ENCODE data around the gene UTP3. TPM values are rescaled to one million over a fixed set of nuclear protein-coding genes. Genes with fewer than 3 reads are reported as not detected.
"Not testable (repeated sequence)": the region's sequence is repeated elsewhere in the genome, so short reads cannot be mapped to it uniquely, and the experiment has no call there.

UTP3 gene
- total RNA-seq, 6 donors from 2014 or later = 18.9 to 33.4 (median 27.9) TPM

GRCh38 chr4:70734168-70734954, 46.0 kb downstream of the UTP3 start:
- peak overlapping the region; percentile 66 to 84 (median 78) for H3K27ac ChIP-seq
- peaks cover 28 to 37% (median 28%) of the 10 kb centered on the region in 4 donors for H3K4me1 ChIP-seq
- DNase-seq (no peak), ATAC-seq (ENCODE audit: low FRiP score in 2 of 2) (peak; percentile 79 to 90)
- no peak for TF ChIP-seq EP300 (IDR thresholded peaks at IDR 0.05)
- TF ChIP-seq POLR2AphosphoS5 (IDR thresholded peaks at IDR 0.05) = no peak
- no peak for TF ChIP-seq POLR2A (IDR thresholded peaks at IDR 0.05)
- TF ChIP-seq CTCF (IDR thresholded peaks at IDR 0.05) = no peak
- H3K36me3 ChIP-seq = no peaks in the 10 kb centered on the region
- 1 to 2% methylated on average over 5 of the region's 5 CpGs for WGBS, 2 donors
- H3K4me3 ChIP-seq = peak overlapping the region in 3 of 4 donors; percentile 28 to 44 (median 44)
- H3K9me3 ChIP-seq = no peaks in the 10 kb centered on the region
- no peaks in the 10 kb centered on the region for H3K27me3 ChIP-seq

GRCh38 chr4:70734971-70735370, 46.6 kb downstream of the UTP3 start:
- Histone ChIP-seq H3K27me3 (no peaks in the 10 kb centered on the region), H3K4me1 (peaks cover 28 to 37% (median 29%) of the 10 kb centered on the region in 4 donors), H3K9me3 (no peaks in the 10 kb centered on the region), H3K27ac (peak overlapping the region; percentile 66 to 84 (median 78)), H3K4me3 (peak overlapping the region in 3 of 4 donors; percentile 28 to 44 (median 44)), H3K36me3 (no peaks in the 10 kb centered on the region)
- ATAC-seq (ENCODE audit: low FRiP score in 2 of 2) (peak in 1 of 2 donors; percentile 26), DNase-seq (no peak)
- TF ChIP-seq POLR2A (IDR thresholded peaks at IDR 0.05) (no peak), EP300 (IDR thresholded peaks at IDR 0.05) (no peak), CTCF (IDR thresholded peaks at IDR 0.05) (no peak), POLR2AphosphoS5 (IDR thresholded peaks at IDR 0.05) (no peak)
- WGBS, 2 donors = 9 to 10% methylated on average over 3 of the region's 3 CpGs

- TF ChIP-seq CTCF (IDR thresholded peaks at IDR 0.05) = peak in 1 of 6 experiments; percentile 8
- DNase-seq (peak in 1 of 2 donors; percentile 82), ATAC-seq (ENCODE audit: low FRiP score in 2 of 2) (peak; percentile 68 to 73)
- Histone ChIP-seq H3K4me1 (peaks cover 31 to 40% (median 36%) of the 10 kb centered on the region in 4 donors), H3K27ac (peak overlapping the region in 3 of 4 donors; percentile 75 to 84 (median 80))
- not testable (repeated sequence) for H3K27me3 ChIP-seq, H3K9me3 ChIP-seq, H3K4me3 ChIP-seq, H3K36me3 ChIP-seq
- WGBS, 2 donors = 49 to 52% methylated on average over 2 of the region's 2 CpGs
These were observed 47.6 kb downstream of the UTP3 start for GRCh38 chr4:70735915-70736314.

- WGBS, 2 donors = 56 to 76% methylated on average over 1 of the region's 1 CpG
- DNase-seq = no peak
- no peak overlapping the region for H3K27ac ChIP-seq
- H3K9me3 ChIP-seq = no peaks in the 10 kb centered on the region
- ATAC-seq (ENCODE audit: low FRiP score in 2 of 2) = no peak
- H3K36me3 ChIP-seq = no peaks in the 10 kb centered on the region
- no peaks in the 10 kb centered on the region for H3K27me3 ChIP-seq
- TF ChIP-seq CTCF (IDR thresholded peaks at IDR 0.05) (no peak), POLR2A (IDR thresholded peaks at IDR 0.05) (no peak), POLR2AphosphoS5 (IDR thresholded peaks at IDR 0.05) (no peak), EP300 (IDR thresholded peaks at IDR 0.05) (no peak)
- H3K4me1 ChIP-seq = peaks cover 33 to 40% (median 39%) of the 10 kb centered on the region in 4 donors
- H3K4me3 ChIP-seq = no peak overlapping the region
These were observed 48.7 kb downstream of the UTP3 start for GRCh38 chr4:70737006-70737405.

- WGBS, 2 donors = 87 to 92% methylated on average over 2 of the region's 2 CpGs
- peaks cover 33 to 40% (median 39%) of the 10 kb centered on the region in 4 donors for H3K4me1 ChIP-seq
These were observed 49.1 kb downstream of the UTP3 start for GRCh38 chr4:70737409-70737808.

More at GRCh38 chr4:70737409-70737808, 49.1 kb downstream of the UTP3 start:
- no peak for TF ChIP-seq CTCF (IDR thresholded peaks at IDR 0.05)
- no peak for TF ChIP-seq EP300 (IDR thresholded peaks at IDR 0.05)
- no peak for TF ChIP-seq POLR2A (IDR thresholded peaks at IDR 0.05)
- TF ChIP-seq POLR2AphosphoS5 (IDR thresholded peaks at IDR 0.05) = no peak
- no peak overlapping the region for H3K4me3 ChIP-seq
- H3K27me3 ChIP-seq = no peaks in the 10 kb centered on the region
- ATAC-seq (ENCODE audit: low FRiP score in 2 of 2) = no peak
- no peaks in the 10 kb centered on the region for H3K9me3 ChIP-seq
- no peak overlapping the region for H3K27ac ChIP-seq
- no peaks in the 10 kb centered on the region for H3K36me3 ChIP-seq
- DNase-seq = no peak

All from upper lobe of left lung (tissue), 6 donors.